Right forelimb (tissue), 1 donor: ENCODE data around the gene ADAMTS19.

ENCODE experiments used
- DNase-seq: peaks from one replicate; pipeline ENCODE4 v3.0.0-alpha.2; 2018

Gene ADAMTS19

GRCh38 chr5:129687941-129688340 is 227.8 kb downstream of the ADAMTS19 start:
- no peak for DNase-seq

- no peak for DNase-seq
Observed at GRCh38 chr5:129689045-129689444, 228.9 kb downstream of the ADAMTS19 start.

- no peak for DNase-seq
Observed at GRCh38 chr5:129691220-129691619, 231.1 kb downstream of the ADAMTS19 start.

- no peak for DNase-seq
Observed at GRCh38 chr5:129696636-129697035, 236.5 kb downstream of the ADAMTS19 start.

GRCh38 chr5:129698661-129699060 is 238.6 kb downstream of the ADAMTS19 start:
- DNase-seq = no peak

- DNase-seq = no peak
Observed at GRCh38 chr5:129716235-129716634, 256.1 kb downstream of the ADAMTS19 start.

GRCh38 chr5:129716651-129717050 is 256.6 kb downstream of the ADAMTS19 start:
- DNase-seq = no peak

- no peak for DNase-seq
Observed at GRCh38 chr5:129717751-129718310, 257.7 kb downstream of the ADAMTS19 start.

- DNase-seq = no peak
Observed at GRCh38 chr5:129718471-129719090, 258.5 kb downstream of the ADAMTS19 start.

GRCh38 chr5:129724222-129724621 is 264.1 kb downstream of the ADAMTS19 start:
- DNase-seq = no peak

- no peak for DNase-seq
Observed at GRCh38 chr5:129724647-129725046, 264.5 kb downstream of the ADAMTS19 start.

- DNase-seq = no peak
Observed at GRCh38 chr5:129739773-129740172, 279.7 kb downstream of the ADAMTS19 start.

- DNase-seq = no peak
Observed at GRCh38 chr5:129743541-129744187, 283.6 kb downstream of the ADAMTS19 start.

GRCh38 chr5:129745997-129746396 is 285.9 kb downstream of the ADAMTS19 start:
- DNase-seq = no peak

GRCh38 chr5:129746876-129747275 is 286.8 kb downstream of the ADAMTS19 start:
- DNase-seq = no peak

GRCh38 chr5:129747572-129748407 is 287.7 kb downstream of the ADAMTS19 start, which contains the start of gene MINAR2:
MINAR2 (plus strand) TSS chr5:129748094; CDS start chr5:129748191, 97 bp downstream.
- no peak for DNase-seq

GRCh38 chr5:129748913-129749880 is 289.1 kb downstream of the ADAMTS19 start:
- no peak for DNase-seq

GRCh38 chr5:129760636-129761325 is 300.7 kb downstream of the ADAMTS19 start:
- DNase-seq = no peak

- DNase-seq = no peak
Observed at GRCh38 chr5:129763651-129764050, 303.6 kb downstream of the ADAMTS19 start.

- no peak for DNase-seq
Observed at GRCh38 chr5:129766798-129767197, 306.7 kb downstream of the ADAMTS19 start.

GRCh38 chr5:129767927-129768380 is 307.9 kb downstream of the ADAMTS19 start:
- peak; percentile 78 for DNase-seq
